ENCODE results near the gene LRP6.
A peak's percentile ranks its signal among the peaks of the same experiment; 100 is the strongest.

Gene LRP6

GRCh38 chr12:12209043-12209442 is 57.8 kb downstream of the LRP6 start:
- no peak for TF ChIP-seq ZNF70 (CRISPR knock-in tag; IDR thresholded peaks at IDR 0.05)
- ATAC-seq: no peak

- TF ChIP-seq, protein P1, sequence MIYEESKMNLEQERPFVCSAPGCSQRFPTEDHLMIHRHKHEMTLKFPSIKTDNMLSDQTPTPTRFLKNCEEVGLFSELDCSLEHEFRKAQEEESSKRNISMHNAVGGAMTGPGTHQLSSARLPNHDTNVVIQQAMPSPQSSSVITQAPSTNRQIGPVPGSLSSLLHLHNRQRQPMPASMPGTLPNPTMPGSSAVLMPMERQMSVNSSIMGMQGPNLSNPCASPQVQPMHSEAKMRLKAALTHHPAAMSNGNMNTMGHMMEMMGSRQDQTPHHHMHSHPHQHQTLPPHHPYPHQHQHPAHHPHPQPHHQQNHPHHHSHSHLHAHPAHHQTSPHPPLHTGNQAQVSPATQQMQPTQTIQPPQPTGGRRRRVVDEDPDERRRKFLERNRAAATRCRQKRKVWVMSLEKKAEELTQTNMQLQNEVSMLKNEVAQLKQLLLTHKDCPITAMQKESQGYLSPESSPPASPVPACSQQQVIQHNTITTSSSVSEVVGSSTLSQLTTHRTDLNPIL (CRISPR knock-in tag; IDR thresholded peaks at IDR 0.05; ENCODE audit: low read depth): no peak
- TF ChIP-seq, protein P2, sequence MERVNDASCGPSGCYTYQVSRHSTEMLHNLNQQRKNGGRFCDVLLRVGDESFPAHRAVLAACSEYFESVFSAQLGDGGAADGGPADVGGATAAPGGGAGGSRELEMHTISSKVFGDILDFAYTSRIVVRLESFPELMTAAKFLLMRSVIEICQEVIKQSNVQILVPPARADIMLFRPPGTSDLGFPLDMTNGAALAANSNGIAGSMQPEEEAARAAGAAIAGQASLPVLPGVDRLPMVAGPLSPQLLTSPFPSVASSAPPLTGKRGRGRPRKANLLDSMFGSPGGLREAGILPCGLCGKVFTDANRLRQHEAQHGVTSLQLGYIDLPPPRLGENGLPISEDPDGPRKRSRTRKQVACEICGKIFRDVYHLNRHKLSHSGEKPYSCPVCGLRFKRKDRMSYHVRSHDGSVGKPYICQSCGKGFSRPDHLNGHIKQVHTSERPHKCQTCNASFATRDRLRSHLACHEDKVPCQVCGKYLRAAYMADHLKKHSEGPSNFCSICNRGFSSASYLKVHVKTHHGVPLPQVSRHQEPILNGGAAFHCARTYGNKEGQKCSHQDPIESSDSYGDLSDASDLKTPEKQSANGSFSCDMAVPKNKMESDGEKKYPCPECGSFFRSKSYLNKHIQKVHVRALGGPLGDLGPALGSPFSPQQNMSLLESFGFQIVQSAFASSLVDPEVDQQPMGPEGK (CRISPR knock-in tag; IDR thresholded peaks at IDR 0.05; ENCODE audit: borderline replicate concordance): no peak
- TF ChIP-seq OSR1 (CRISPR knock-in tag; IDR thresholded peaks at IDR 0.05) (no peak), RARB (CRISPR knock-in tag; IDR thresholded peaks at IDR 0.05) (no peak)
- ATAC-seq: no peak
These were observed 59.1 kb downstream of the LRP6 start for GRCh38 chr12:12207746-12208145.

DNA sequence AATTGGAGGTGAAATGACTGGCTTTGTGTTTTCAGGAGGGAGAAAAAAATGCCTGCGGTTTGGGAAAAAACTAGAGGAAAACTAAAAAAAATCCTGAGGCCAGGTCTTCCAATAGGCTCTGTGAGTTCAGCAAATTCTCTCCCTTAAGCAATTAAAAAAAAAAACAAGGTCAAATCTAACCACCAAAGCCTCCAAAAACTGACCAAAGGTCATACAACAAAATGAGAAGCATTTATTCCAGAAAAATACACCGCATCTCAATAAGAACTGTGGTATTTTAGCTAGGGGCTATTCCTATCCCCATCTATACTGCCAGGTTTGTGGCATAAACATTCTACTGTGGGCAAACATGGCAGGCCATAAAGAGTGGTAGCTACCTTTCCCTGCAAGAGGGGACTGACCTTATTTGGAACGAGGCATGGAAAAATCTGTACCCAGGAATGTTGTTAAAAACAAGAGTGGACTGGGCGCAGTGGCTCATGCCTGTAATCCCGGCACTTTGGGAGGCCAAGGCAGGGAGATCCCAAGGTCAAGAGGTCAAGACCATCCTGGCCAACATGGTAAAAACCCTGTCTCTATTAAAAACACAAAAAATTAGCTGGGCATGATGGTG is 60.0 kb downstream of the LRP6 start:
- ATAC-seq: no peak
- no peak for TF ChIP-seq GLIS3 (CRISPR knock-in tag; IDR thresholded peaks at IDR 0.05)
- no peak for TF ChIP-seq ZNF70 (CRISPR knock-in tag; IDR thresholded peaks at IDR 0.05)
- TF ChIP-seq OSR1 (CRISPR knock-in tag; IDR thresholded peaks at IDR 0.05): no peak
- TF ChIP-seq POU6F1 (CRISPR knock-in tag; IDR thresholded peaks at IDR 0.05; ENCODE audit: borderline replicate concordance, low read depth): no peak
- TF ChIP-seq PPARA (CRISPR knock-in tag; IDR thresholded peaks at IDR 0.05; ENCODE audit: borderline replicate concordance): no peak
- TF ChIP-seq ZNF565 (CRISPR knock-in tag; conservative IDR thresholded peaks at IDR 0.05; ENCODE audit: low read depth): no peak
- no peak for TF ChIP-seq CSDC2 (CRISPR knock-in tag; IDR thresholded peaks at IDR 0.05)
- no peak for TF ChIP-seq ZC3H10 (CRISPR knock-in tag; IDR thresholded peaks at IDR 0.05)
- no peak for TF ChIP-seq ESRRG (CRISPR knock-in tag; IDR thresholded peaks at IDR 0.05)
- TF ChIP-seq ARNTL (CRISPR knock-in tag; IDR thresholded peaks at IDR 0.05; ENCODE audit: borderline replicate concordance, low read depth): no peak
- no peak for TF ChIP-seq ZFP30 (CRISPR knock-in tag; IDR thresholded peaks at IDR 0.05)

DNA sequence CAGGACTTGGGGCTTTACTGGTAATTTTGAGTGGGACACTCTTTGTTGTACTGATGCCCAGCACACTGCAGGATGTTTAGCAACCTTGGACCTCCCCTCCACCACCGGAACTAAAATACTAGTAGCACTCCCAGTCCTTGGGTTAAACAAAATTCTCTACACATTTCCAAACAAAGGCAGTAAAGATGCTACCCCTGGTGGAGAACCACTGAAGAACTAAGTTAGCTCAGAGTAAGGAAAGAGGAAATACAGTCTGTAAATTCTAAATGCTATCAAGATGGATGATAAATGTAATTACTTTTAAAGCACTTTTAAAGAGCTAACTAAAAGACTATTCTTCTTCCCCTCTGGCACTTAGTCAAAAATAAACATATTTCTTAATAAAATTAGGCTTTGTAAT is 64.1 kb downstream of the LRP6 start:
- ATAC-seq: peak; percentile 60; the same call in 2 of the 3 replicates

DNA sequence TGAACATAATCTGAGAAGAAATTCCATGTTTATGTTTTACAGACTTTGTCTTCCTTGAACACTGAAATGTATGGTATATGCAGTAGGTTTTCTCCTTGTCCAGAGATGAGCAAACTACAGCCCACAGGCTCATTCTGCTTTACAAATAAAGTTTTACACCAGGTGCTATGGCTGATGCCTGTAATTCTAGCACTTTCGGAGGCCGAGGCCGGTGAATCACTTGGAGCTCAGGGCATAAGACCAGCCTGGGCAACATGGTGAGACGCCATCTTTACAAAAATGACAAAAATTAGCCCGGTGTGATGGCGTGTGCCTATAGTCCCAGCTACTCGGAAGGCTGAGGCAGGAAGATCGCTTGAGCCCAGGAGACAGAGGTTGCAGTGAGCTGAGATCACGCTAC is 64.7 kb downstream of the LRP6 start:
- no peak for TF ChIP-seq PPARA (CRISPR knock-in tag; IDR thresholded peaks at IDR 0.05; ENCODE audit: borderline replicate concordance)
- no peak for TF ChIP-seq ZNF565 (CRISPR knock-in tag; conservative IDR thresholded peaks at IDR 0.05; ENCODE audit: low read depth)
- no peak for TF ChIP-seq ARNTL (CRISPR knock-in tag; IDR thresholded peaks at IDR 0.05; ENCODE audit: borderline replicate concordance, low read depth)
- no peak for ATAC-seq

More for the DNA sequence above, 64.1 kb downstream of the LRP6 start:
- TF ChIP-seq ISL1 (CRISPR knock-in tag; IDR thresholded peaks at IDR 0.05) (peak; percentile 53; the same call in 1 of the 2 replicates), ESRRG (CRISPR knock-in tag; IDR thresholded peaks at IDR 0.05) (no peak)

DNA sequence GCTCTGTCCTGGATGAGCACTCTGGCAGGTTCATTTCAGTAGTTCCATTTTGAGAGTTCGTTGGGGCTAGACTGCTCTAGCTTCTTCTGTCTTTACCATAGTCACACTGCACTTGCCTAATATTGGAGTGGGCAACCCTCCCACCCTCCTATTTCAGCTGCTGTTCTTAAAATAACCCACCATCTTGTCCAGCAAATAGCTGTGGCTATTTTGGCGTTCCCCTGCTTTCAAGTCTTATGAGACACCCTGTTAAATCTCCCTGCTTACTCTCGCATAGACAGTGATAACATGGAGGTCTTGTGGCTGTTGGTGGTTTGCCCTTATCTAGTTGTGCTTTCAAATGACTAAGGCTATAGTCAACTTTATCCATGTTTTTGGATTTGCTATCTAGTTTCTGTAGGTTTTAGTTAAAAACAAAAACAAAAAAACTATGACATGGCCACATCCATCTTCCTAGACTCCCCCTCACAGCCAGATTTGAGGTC is 65.5 kb downstream of the LRP6 start:
- TF ChIP-seq, protein P2 (CRISPR knock-in tag; IDR thresholded peaks at IDR 0.05; ENCODE audit: borderline replicate concordance): no peak
- TF ChIP-seq RARB (CRISPR knock-in tag; IDR thresholded peaks at IDR 0.05) (no peak), ZFP3 (CRISPR knock-in tag; IDR thresholded peaks at IDR 0.05) (no peak), ZNF565 (CRISPR knock-in tag; conservative IDR thresholded peaks at IDR 0.05; ENCODE audit: low read depth) (no peak), POU6F1 (CRISPR knock-in tag; IDR thresholded peaks at IDR 0.05; ENCODE audit: borderline replicate concordance, low read depth) (no peak), ZC3H10 (CRISPR knock-in tag; IDR thresholded peaks at IDR 0.05) (no peak), ZNF8 (CRISPR knock-in tag; IDR thresholded peaks at IDR 0.05) (no peak), TOX (CRISPR knock-in tag; IDR thresholded peaks at IDR 0.05; ENCODE audit: borderline replicate concordance) (no peak)
- TF ChIP-seq, protein P1 (CRISPR knock-in tag; IDR thresholded peaks at IDR 0.05; ENCODE audit: low read depth): no peak
- no peak for ATAC-seq

Measured in SK-N-SH treated with all-trans-retinoic acid at 6 μM for 48 hours (cell line).